NCI-H1436 (cell line): ENCODE results near the gene EP300.
"Not testable (repeated sequence)": the region's sequence is repeated elsewhere in the genome, so short reads cannot be mapped to it uniquely, and the experiment has no call there.

Experiments
- DNase-seq: peaks from one replicate; lab custom pipeline; 2025; lab: John Stamatoyannopoulos, UW

EP300 gene

DNA sequence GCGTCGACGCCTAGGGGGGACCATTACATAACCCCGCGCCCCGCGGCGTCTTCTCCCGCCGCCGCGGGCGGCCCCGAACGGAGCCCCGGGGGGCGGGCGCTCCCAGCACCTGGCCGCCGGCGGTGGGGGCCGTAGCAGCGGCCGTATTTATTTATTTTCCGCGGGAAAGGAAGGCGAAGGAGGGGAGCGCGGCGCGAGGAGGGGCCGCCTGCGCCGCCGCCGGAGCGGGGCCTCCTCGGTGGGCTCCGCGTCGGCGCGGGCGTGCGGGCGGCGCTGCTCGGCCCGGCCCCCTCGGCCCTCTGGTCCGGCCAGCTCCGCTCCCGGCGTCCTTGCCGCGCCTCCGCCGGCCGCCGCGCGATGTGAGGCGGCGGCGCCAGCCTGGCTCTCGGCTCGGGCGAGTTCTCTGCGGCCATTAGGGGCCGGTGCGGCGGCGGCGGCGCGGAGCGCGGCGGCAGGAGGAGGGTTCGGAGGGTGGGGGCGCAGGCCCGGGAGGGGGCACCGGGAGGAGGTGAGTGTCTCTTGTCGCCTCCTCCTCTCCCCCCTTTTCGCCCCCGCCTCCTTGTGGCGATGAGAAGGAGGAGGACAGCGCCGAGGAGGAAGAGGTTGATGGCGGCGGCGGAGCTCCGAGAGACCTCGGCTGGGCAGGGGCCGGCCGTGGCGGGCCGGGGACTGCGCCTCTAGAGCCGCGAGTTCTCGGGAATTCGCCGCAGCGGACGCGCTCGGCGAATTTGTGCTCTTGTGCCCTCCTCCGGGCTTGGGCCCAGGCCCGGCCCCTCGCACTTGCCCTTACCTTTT is at the start of gene EP300:
EP300 (plus strand) TSS at position 570 of the 795 bp plus-strand sequence. CDS start 413 bp downstream, outside the sequence.
- peak; percentile 56 for DNase-seq

DNA sequence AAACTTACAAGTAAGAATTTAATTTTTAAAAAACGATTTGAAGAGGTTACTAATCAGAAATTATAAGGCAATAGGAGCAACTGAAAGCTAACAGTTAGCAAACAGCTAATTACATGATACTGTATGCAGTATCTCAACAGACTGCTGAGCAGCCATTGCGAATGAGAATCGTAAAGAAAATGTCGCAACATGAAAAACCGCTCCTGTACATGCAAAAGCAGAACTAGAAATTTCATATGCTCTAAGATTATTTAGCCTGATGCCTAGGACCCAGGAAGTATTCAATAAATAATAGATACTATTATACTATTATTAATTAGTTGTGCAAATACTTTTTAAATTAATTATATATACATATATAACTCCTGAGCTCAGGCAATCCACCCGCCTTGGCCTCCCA is 48.7 kb upstream of the EP300 start:
- no peak for DNase-seq

DNA sequence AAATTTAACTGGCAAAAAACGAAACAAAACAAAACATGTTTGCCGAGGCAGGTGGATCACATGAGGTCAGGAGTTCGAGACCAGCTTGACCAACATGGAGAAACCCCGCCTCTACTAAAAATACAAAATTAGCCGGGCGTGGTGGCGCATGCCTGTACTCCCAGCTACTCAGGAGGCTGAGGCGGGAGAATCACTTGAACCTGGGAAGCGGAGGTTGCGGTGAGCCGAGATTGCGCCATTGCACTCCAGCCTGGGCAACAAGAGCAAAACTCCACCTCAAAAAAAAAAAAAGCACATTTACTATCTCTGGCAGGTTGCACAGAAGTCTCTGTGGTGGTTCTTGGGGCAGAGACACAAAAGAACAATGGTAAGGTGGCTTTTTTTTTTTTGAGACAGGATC is 46.8 kb upstream of the EP300 start:
- not testable (repeated sequence) for DNase-seq

DNA sequence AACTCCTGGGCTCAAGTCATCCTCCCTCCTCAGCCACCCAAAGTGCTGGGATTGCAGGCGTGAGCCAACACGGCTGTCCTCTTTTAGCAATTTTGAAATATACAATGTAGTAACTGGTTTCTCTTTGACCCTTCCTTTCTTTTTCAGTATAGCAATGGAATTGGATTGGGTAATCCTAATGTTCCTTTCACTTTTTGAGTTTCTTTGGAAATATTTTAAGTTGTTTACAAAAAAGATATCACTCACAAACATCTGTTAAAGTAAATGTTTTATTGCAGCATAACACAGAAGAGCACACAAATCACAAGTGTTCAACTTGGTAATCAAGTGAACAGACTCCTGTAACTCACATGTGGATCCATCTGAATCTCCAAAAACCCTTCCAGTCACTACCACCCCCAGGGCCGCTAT is 44.6 kb upstream of the EP300 start:
- DNase-seq = no peak

DNA sequence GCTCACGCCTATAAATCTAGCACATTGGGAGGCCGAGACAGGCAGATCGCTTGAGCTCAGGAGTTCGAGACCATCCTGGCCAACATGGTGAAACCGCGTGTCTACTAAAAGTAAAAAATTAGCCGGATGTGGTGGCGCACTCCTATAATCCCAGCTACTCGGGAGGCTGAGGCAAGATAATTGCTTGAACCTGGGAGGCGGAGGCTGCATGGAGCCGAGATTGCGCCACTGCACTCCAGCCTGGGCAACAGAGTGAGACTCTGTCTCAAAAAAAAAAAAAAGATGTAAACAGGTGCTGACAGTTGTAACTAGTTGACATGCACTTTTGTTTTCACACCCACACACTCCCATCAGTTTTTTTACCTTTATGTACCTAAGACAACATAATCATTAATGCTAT is 44.0 kb upstream of the EP300 start:
- DNase-seq = not testable (repeated sequence)

DNA sequence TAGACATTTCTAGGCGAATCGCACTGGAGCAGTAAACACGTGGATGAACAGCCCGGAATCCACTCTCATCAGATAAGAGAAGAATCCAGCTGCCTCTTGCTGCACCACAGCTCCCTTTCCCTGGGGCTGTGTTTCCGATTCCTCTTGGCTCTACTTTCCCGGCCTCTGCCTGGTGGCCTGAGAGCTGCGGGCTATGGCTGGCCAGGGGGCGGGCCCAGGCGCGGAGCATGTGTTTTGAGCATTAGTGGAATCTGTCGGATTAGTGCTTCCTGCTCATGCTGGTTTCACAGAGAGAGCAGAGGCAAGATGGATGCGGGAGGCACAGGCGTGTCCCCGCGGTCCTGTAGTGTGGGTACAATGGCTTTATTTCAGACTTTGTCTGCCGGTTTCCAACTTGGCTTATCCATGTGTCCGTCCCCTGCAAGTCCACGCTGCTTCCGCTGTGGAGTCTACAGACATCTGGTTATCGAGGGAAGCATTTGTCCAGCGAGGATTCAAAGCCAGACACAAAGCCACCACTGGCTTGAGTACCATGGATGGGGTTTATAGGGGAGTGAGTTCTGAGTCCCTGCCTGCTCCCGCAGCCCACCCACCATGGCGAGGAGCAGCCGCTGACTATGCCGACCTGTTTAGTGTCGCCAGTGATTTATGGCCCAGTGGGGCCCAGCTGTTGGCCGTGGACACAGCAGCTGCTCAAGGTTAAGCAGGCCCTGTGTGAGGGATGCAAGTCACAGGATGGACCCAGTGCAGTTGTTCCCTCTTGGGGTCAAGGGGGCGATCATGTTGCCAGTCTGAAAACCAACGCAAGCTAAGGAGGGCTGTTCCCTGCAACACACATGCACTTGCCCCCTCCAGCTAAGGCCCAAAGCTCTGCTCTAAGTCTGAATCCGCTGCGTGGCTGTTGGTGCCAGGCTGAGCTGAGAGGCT is 43.3 kb upstream of the EP300 start:
- no peak for DNase-seq

DNA sequence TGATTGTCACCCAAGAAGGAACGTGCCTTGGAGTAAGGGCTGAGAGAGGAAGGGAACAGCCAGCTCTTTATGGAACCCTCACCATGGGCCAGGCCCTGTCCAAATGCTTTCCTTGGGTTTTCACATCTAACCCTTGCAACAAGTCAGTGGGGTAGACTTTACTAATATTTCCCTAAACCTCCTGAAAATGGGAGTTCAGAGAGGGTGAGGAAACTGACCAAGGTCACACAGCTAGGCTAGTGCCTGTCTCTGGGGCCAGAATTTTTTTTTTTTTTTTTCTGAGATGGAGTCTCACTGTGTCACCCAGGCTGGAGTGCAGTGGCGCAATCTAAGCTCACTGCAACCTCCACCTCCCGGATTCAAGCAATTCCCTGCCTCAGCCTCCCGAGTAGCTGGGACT is 42.6 kb upstream of the EP300 start:
- DNase-seq = not testable (repeated sequence)

DNA sequence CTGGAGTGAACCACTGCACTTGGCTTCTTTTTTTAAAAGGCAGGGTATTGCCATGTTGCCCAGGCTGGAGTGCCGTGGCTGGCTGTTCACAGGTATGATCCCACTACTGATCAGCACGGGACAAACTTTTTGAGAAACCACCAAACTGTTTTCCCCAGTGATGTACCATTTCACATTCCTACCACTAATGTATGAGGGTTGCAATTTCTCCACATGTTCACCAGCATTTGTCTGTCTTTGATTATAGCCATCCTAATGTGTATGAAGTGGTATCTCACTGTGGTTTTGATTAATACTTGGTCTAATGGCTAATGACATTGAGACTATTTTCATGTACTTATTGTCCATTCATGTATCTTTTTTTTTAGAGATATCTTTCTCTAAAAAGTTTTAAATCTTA is 41.5 kb upstream of the EP300 start:
- no peak for DNase-seq

DNA sequence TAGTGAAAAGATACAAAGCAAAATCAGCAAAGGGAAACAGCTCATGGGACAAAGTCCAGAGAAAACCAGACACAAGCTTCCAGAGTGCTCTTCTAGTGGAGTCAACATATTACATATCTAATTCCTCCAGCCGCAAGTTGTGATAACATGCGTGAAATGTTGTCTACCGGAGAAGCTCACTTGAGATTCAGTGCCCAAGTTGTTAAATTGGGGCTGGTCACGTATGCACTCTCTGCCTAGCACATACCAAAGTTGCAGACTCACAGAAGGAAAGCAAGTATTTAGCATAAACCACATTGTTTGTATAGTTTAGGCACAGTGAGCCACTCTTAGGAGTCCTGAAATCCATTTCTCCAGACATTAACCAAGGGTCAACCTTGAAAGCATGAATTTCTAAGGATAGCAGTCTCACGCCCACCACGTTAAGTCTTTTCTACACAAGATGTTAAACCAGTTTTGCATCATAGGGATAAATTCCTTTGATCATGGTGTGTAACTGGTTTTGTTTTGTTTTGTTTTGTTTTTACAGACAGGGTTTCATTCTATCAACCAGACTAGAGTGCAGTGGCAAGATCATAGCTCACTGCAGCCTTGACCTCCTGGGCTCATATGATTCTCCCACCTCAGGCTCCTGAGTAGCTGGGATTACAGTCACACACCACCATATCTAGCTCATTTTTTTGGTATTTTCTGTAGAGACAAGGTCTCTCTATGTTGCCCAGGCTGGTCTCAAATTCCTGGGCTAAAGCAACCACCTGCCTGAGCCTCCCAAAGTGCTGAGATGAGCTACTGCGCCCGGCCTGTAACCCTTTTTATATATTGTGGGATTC is 39.5 kb upstream of the EP300 start:
- DNase-seq = no peak

DNA sequence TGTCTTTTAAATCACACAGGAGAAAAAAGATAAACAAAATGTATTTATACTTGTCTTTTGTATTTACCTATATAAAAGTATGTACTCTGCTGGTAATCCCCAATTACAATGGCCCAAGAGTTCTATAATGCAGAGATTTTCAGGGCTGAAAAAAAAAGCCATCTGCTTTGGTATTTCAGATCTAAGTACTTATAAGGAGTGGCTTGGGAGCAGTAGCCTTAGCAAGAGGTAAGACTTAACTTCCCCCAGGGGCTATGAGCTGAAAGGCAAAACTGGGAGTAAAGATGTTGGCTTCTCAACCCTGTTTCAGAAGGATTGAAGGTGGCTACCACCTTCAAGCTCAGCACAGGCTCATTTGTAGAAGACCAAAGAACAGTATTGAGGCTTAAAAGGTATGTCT is 35.3 kb upstream of the EP300 start:
- DNase-seq = no peak

DNA sequence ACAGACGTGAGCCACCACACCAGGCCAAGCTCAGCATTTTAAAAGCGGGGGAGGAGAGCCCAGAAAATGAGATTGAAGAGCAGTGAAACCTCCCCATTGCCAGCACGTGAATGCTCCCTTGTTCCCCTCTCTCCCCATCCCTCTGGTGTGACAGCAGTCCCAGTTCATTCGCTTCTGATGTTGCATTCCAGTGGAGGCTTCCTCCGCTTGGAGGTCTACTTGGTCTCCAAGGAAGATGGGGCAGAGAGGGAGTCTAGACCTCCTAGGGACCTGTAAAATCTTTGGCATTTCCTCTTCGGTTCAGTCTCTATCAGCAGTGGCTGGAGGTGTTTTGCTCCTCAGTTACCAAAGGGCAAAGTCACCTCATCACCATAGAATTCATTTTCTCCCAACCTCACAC is 30.2 kb upstream of the EP300 start:
- no peak for DNase-seq

DNA sequence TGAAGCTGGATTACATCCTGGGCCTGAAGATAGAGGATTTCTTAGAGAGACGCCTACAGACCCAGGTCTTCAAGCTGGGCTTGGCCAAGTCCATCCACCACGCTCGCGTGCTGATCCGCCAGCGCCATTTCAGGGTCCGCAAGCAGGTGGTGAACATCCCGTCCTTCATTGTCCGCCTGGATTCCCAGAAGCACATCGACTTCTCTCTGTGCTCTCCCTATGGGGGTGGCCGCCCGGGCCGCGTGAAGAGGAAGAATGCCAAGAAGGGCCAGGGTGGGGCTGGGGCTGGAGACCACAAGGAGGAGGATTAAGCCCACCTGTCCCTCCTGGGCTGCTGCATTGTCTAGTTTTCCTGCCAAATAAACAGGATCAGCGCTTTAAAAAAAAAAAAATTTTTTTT is 28.1 kb upstream of the EP300 start:
- DNase-seq = not testable (repeated sequence)

DNA sequence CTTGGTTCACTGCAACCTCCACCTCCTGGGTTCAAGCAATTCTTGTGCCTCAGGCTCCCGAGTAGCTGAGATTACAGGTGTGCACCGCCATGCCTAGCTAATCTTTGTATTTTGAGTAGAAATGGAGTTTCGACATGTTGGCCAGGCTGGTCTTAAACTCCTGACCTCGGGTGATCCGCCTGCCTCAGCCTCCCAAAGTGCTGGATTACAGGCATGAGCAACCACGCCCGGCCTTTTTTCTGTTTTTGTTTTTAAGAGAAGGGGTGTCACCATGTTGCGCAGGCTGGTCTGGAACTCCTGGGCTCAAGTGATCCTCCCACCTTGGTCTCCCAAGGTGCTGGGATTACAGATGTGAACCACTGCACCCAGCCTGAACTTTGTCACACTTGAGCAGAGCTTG is 26.1 kb upstream of the EP300 start:
- not testable (repeated sequence) for DNase-seq

DNA sequence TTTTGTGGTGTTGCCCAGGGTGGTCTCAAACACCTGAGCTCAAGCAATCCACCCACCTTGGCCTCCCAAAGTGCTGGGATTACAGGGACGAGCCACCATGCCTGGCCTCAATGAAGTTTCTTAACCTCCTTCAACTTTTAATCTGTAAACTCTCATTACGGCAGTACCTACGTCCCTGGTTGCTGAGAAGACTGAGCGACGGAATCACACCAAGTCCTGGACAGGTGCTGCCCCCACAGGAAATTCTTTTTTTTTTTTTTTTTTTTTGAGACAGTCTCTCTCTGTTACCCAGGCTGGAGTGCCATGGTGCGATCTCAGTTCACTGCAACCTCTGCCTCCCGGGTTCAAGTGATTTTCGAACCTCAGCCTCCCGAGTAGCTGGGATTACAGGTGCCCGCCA is 24.4 kb upstream of the EP300 start:
- DNase-seq = not testable (repeated sequence)

DNA sequence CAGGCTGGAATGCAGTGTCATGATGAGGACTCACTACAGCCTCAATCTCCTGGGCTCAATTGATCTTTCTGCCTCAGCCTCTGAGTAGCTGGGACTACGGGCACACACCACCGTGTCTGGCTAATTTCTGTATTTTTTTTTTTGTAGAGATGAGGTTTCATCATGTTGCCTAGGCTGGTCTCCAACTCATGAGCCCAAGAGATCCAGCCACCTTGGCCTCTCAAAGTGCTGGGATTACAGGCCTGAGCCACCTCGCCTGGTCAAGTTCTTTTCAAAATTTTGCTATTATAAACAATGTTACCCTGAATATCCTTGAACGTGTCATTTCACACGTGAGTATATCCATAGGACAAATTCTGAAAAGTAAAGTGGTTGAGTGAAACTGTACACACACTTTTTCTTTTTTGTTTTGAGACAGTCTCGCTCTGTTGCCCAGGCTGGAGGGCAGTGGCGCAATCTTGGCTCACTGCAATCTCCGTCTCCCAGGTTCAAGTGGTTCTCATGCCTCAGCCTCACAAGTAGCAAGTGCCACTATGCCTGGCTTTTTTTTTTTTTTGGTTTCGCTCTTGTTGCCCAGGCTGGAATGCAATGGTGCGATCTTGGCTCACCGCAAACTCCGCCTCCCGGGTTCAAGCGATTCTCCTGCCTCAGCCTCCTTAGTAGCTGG is 21.6 kb upstream of the EP300 start:
- no peak for DNase-seq

DNA sequence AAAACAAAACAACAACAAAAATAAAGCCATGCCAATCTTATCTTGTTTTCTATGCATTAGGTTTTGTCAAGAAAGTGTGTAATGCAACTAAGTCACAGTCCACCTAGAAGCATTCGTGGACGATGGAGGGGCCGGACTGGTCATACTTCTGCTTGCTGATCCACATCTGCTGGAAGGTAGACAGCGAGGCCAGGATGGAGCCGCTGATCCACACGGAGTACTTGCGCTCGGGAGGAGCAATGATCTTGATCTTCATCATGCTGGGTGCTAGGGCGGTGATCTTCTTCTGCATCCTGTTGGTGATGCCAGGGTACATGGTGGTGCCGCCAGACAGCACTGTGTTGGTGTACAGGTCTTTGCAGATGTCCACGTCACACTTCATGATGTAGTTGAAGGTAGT is 18.3 kb upstream of the EP300 start:
- DNase-seq = no peak

DNA sequence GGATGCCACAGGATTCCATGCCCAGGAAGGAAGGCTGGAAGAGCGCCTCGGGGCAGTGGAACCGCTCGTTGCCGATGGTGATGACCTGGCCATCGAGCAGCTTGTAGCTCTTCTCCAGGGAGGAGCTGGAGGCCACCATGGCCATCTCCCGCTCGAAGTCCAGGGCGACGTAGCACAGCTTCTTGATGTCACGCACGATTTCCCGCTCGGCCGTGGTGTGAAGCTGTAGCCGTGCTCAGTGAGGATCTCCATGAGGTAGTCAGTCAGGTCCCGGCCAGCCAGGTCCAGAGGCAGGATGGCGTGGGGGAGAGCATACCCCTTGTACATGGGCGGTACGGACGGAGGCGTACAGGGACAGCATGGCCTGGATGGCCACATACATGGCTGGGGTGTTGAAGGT is 17.9 kb upstream of the EP300 start:
- no peak for DNase-seq

DNA sequence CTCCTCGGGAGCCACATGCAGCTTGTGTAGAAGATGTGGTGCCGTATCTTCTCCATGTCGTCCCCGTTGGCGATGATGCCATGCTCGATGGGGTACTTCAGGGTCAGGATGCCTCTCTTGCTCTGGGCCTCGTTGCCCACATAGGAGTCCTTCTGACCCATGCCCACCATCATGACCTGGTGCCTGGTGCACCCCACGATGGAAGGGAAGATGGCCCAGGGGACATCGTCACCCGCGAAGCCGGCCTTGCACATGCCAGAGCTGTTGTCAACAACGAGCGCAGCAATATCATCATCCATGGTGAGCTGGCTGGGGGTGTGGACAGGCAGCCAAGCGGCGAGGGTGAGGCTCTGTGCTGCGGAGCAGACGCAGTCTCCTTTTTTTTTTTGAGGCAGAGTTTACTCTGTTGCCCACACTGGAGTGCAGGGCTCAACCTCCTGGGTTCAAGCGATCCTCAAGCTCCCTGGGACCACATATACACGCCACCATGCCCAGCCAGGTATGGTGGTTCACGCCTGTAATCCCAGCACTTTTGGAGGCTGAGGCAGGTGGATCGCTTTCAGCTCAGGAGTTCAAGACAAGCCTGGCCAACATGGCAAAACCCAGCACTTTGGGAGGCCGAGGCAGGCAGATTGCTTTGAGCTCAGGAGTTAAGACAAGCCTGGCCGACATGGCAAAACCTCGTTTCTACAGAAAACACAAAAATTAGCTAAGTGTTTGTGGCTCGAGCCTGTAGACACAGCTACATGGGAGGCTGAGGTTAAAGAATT is 17.3 kb upstream of the EP300 start:
- no peak for DNase-seq

DNA sequence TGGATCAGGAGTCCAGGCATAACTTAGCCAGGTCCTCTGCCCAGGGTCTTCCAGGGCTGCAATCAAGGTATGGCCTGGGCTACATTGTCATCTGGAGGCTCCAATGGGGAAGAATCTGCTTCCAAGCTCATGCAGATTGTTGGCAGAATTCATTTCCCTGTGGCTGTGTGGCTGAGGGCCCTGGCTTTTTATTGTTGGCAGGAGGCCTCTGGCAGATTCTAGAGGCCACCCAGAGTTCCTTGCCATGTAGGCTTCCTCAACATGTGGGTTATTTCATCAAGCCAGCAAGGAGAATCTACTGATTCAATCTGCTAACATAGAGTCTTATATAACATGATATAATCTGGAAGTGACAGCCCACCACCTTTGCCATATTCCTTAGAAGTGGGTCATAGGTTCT is 16.4 kb upstream of the EP300 start:
- DNase-seq = no peak

DNA sequence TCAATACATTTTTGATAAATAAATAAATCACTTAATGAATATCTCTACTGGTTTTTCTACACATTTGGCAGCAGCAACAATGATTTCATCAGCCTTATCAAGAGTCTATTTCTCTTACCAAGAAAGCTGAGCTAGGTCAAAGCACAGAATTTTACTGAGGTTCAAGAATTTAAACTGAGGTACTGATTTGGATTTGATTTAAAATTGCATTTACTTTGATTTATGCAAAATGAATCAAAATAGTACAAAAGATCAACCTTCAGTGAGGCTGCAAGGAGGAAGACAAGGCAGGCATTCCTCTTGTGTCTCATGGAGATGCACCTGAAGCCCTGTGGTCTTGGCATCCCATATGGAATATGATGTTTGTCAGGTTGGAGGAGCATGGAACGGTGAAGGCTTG is 15.5 kb upstream of the EP300 start:
- DNase-seq = no peak

DNA sequence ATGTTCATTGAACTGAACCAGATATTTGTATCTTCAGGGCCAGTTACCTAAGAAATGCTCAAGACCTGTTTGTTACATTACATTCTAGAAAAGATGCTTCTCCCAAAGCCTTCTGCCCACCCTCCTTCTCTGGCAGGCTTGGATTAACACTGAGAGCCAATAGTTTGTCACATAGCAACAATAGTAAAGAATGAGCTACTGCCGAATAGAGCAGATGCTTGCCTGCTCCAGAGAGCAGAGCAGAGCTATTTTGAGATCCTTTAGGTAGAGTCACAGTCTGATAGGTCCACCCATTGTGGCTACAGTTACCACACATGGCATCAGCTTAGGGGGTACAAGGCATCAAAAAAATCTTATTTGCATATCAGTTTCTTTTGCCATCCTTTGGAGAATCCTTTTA is 13.5 kb upstream of the EP300 start:
- DNase-seq = no peak
